ENCODE data around the gene TNS4. TPM values are rescaled to one million over a fixed set of nuclear protein-coding genes. Genes with fewer than 3 reads are reported as not detected.

The TNS4 gene
- total RNA-seq, 1 donor: 0.21 TPM

Other genes starting within 250 kb of the TNS4 start
- 0.21 TPM for gene CDC6, start 213.7 kb downstream of the TNS4 start, total RNA-seq
- gene RARA, start 192.4 kb downstream of the TNS4 start, total RNA-seq: 67.9 TPM
- 0.21 TPM for gene GJD3, start 136.9 kb downstream of the TNS4 start, total RNA-seq
- gene TOP2A, start 83.7 kb downstream of the TNS4 start, total RNA-seq: 1.7 TPM
- gene IGFBP4, start 58.2 kb downstream of the TNS4 start, total RNA-seq: 0.94 TPM
- 131 TPM for gene CCR7, start 63.8 kb upstream of the TNS4 start, total RNA-seq
- gene SMARCE1, start 146.2 kb upstream of the TNS4 start, total RNA-seq: 103 TPM
- gene KRT222, start 163.6 kb upstream of the TNS4 start, total RNA-seq: not detected
- not detected for gene KRT24, start 202.1 kb upstream of the TNS4 start, total RNA-seq